Activated T-cell treated with anti-CD3 and anti-CD28 coated beads for 48 hours (primary cell): ENCODE measurements around the gene WDR35.
"Not testable (repeated sequence)": the region's sequence is repeated elsewhere in the genome, so short reads cannot be mapped to it uniquely, and the experiment has no call there.

Experiments
- DNase-seq: peaks from one replicate; pipeline ENCODE4 v3.0.0-alpha.2; 2020; ENCODE audit warnings: low read depth

WDR35 gene

GRCh38 chr2:19893520-19894133 lies 96.3 kb downstream of the WDR35 start:
- no peak for DNase-seq

DNA sequence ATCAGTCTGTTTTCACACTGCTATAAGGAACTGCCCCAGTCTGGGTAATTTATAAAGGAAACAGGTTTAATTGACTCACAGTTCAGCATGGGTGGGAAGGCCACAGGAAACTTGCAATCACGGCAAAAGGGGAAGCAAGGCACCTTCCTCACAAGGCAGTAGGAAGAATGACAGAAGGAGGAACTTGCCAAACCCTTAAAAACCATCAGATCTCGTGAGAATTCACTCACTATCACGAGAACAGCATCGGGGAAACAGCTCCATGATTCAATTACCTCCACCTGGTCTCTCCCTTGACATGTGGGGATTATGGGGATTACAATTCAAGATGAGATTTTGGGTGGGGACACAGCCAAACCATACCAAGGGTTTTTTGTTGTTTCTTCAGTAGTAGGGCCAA lies 97.9 kb downstream of the WDR35 start:
- not testable (repeated sequence) for DNase-seq

GRCh38 chr2:19890104-19890503 lies 99.8 kb downstream of the WDR35 start:
- DNase-seq, result no peak

GRCh38 chr2:19888831-19889230 lies 101.1 kb downstream of the WDR35 start:
- DNase-seq, result no peak

DNA sequence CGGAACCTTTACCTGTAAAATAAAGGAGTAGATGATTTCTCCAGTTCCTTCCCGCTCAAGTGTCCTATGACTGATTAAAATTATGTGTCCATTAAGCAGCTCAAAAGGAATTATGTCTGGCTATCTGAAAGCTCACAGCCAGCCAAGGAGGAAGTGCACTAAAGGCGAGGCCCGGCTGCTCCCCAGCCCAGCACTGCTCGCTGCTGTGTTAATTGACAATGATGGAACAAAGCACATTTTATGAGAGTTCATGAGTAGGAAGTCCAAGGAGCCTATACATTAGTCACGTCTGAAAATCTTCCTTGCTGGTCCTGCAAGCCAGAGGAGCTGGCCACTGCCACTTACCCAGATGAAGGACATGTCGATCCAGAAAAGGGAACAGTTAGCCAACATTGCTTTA lies 102.4 kb downstream of the WDR35 start:
- no peak for DNase-seq

DNA sequence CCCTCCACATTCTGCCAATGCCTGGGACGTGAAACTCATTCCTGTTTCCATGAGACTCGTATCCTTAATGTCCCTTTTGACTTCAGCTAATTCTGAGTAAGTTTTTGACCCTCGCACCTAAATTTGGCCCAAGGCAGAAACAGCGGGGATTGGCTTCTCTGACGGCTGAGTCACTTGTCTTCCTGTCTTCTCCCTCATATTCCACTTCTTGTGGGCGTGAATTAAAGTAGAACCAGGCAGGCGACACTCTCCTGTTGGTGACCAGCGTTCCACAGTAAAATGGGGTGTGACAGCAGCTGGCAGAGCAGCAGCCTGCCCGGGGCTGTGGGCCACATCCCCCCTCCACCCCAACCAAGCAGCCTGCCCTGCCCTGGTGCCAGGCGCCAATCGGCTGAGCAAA lies 103.6 kb downstream of the WDR35 start:
- no peak for DNase-seq

DNA sequence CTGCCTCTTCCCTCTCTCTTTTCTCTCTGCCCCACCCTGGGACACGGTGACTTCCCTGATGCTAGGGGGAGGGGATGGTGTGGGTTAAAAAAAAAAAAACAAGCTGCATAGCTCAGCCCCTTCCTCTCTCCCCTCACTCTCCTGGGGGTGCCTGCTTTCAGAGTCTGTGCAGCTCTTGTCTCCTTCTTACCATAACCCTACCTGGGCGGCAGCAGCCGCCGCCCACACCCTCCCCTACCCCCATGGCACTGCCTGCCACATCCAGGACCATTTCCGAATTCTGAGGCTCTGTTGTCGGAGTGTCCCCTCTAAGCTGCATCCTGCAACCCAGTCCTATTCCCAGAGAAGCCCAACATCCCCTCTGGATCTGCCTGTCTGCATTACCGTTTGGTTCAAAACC lies 104.1 kb downstream of the WDR35 start:
- DNase-seq, result no peak

GRCh38 chr2:19883971-19884720 lies 105.8 kb downstream of the WDR35 start:
- DNase-seq, result no peak

DNA sequence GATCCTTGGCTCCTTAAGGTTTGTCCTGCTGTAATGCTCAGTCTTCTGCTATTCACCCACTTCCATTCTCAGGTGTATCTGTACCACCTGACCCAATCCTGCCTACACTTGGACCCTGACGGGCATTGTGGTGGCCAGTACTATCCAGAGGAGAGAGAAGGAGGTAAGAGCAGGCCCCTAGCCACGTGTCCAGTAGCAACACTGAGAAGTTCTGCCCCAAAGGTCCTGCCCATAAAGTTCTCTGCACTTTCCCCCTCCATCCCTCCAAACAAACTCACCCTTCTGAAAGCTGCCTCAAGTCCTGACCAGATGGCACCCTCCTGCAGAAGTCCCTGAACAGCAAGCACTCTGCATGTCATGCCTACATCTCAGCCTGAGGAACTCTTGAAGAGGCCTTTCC lies 106.4 kb downstream of the WDR35 start:
- no peak for DNase-seq

GRCh38 chr2:19882286-19882685 lies 107.6 kb downstream of the WDR35 start:
- DNase-seq, result no peak

DNA sequence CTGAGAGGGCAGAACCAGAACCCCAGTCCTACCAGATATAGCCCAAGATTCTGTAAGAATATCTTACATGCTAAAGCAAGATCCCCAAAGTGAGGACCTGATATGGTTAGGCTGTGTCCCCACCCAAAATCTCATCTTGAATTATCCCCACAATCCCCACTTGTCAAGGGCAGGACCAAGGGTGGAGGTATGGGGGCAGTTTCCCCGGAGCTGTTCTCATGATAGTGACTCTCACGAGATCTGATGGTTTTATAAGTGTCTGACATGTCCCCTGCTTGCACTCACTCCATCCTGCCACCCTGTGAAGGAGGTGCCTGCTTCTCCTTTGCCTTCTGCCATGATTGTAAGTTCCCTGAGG lies 108.0 kb downstream of the WDR35 start:
- no peak for DNase-seq

DNA sequence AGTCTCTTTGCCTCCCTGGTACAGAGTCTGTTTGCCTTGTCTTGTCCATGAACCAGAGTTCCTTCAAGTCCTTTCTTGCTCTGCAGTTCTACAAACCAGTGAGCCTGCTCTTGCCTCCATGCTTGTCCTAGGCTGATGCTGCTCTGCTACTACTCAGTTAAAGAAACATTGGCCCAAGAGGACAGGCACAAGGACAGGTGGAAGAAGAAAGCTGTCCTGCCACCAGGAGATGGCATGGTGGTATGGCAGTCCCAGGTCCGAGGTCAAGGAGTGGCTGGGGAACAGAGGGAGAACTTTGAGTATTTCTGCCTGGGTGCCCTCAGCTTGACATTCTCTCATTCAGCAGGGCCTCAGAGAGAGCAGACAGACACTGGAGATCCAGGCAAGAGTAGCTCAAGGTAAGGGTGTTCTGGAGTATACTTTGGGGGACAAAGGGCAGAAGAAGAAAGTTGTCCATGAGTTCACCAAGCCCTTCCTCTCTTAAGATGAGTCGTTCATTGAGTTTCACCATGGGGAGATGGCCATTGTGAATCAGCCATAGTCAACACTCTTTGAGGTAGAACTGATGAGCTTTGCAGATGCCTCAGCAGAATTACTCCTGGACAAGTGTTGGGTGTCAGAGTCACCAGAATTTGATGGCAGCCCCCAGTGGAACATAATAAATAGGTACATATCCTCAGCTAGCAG lies 108.5 kb downstream of the WDR35 start:
- DNase-seq, result no peak

- not testable (repeated sequence) for DNase-seq
These were observed 109.7 kb downstream of the WDR35 start for GRCh38 chr2:19880191-19880590.

GRCh38 chr2:19879120-19879519 lies 110.8 kb downstream of the WDR35 start:
- no peak for DNase-seq

GRCh38 chr2:19878268-19879046 lies 111.4 kb downstream of the WDR35 start:
- DNase-seq, result no peak

GRCh38 chr2:19876751-19877150 lies 113.2 kb downstream of the WDR35 start:
- DNase-seq, result no peak

GRCh38 chr2:19875280-19875679 lies 114.6 kb downstream of the WDR35 start:
- no peak for DNase-seq

DNA sequence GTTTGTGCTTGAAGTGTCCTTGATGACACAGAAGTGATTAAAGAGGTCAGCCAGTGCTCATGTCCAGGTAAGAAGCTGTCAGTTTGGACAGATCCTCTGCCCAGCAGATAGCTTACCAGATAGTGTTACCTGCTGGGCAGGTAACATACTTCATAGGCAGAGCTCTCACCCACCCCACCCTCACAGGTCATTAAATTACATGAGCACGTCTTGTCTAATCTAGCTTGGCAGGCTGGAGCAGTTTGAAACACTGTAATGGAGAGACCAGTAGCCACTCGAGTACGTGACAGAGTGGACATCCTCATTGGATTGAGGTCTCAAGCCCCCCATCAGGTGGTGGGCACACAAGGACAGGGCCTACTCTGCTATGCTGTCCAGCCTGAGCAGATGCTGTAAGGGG lies 115.2 kb downstream of the WDR35 start:
- no peak for DNase-seq

DNA sequence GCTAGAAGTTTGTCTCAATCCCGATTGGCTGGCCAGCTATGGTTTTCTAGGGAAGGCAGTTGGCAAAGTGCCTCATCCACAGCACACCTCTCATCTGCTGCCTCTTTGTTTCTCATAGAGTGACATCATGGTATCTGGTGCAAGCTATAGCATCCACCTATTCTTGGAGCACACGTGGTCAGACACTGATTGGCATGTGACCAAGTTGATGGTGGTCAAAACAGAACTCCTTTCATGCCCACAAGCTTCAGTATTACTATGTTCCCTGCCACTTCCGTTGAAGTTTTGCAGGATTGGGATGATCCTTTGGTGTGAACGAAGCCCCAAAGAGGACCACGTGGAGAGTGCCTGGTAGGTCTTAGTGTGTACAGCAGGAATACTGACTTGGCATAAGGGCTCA lies 116.9 kb downstream of the WDR35 start:
- DNase-seq, result no peak

GRCh38 chr2:19872302-19872701 lies 117.6 kb downstream of the WDR35 start:
- no peak for DNase-seq

GRCh38 chr2:19871836-19872235 lies 118.1 kb downstream of the WDR35 start:
- DNase-seq, result no peak

- DNase-seq, result no peak
These were observed 119.1 kb downstream of the WDR35 start for GRCh38 chr2:19870792-19871191.
